H1 (cell line): ENCODE measurements around the gene TATDN2. TPM values are rescaled to one million over a fixed set of nuclear protein-coding genes. Genes with fewer than 3 reads are reported as not detected.

Source experiments
- CHD1 ChIP-seq: IDR thresholded peaks from 2 replicates; pipeline ENCODE4 v1.6.1; 2012; ENCODE audit warnings: low read depth, low read length, improper control_type of control experiment
- CTCF ChIP-seq, 3 experiments: IDR thresholded peaks; 1 replicate in 2 of 3; 2 replicates in 1 of 3; pipeline versions ENCODE4 v1.5.1 to v1.6.1; 2011; ENCODE audit warnings: low read length in 3 of 3, mild to moderate bottlenecking in 3 of 3, inconsistent platforms in 2 of 3, low read depth in 1 of 3, moderate library complexity in 1 of 3; ENCODE audit not compliant: insufficient read depth in 1 of 3; ENCODE audit errors: control extremely low read depth in 1 of 3
- GABPA ChIP-seq: IDR thresholded peaks from 2 replicates; pipeline ENCODE4 v1.6.1; 2011; ENCODE audit warnings: mild to moderate bottlenecking, low read length, moderate library complexity, borderline replicate concordance; ENCODE audit not compliant: insufficient read depth
- POU5F1 ChIP-seq: IDR thresholded peaks from 2 replicates; pipeline ENCODE4 v1.6.1; 2011; ENCODE audit warnings: low read depth, mild to moderate bottlenecking, low read length, moderate library complexity
- TAF7 ChIP-seq: optimal IDR thresholded peaks from 2 replicates; pipeline ENCODE3; 2011; ENCODE audit warnings: low read depth, mild to moderate bottlenecking, inconsistent platforms, low read length, moderate library complexity, borderline replicate concordance
- polyA plus RNA-seq, 7 experiments: library from polyadenylated mRNA; depleted of rRNA in 3 of 7; stranded (reverse) in 5 of 7; unstranded in 2 of 7; fragments of >200 nt in 5 of 7; fragments of 200-250 nt in 2 of 7; gene quantifications; 1 replicate in 5 of 7; 2 replicates in 1 of 7; 4 replicates in 1 of 7; pipeline versions ENCODE4 v1.2.1 to v1.2.3, GENCODE V29; 2011 to 2013; ENCODE audit warnings: missing spikeins in 2 of 7, mixed read lengths in 2 of 7
- total RNA-seq: library from RNA; stranded (reverse); fragmentation: NEBNext Ultra II Directional; extraction: Animal tissue kit (Norgen Biotek cat#: 25700); gene quantifications from 2 replicates; pipeline ENCODE4 v1.2.1, GENCODE V29; 2021

The TATDN2 gene
- total and polyA plus RNA-seq, 2 of the 8 experiments (the other 6 are each of a cell fraction or from before 2014, with no cell fraction given), result 12.1 to 34.8 TPM

GRCh38 chr3:10268930-10269329 lies 20.7 kb downstream of the TATDN2 start (continued):
- TF ChIP-seq CTCF (IDR thresholded peaks at IDR 0.05; ENCODE audit: control extremely low read depth in 1 of 3, insufficient read depth in 1 of 3, low read depth in 1 of 3, low read length in 3 of 3) (no peak), POU5F1 (no peak), TAF7 (no peak), CHD1 (no peak), GABPA (no peak)
- TF ChIP-seq, all 59 proteins: peak for 0
